OCI-LY3 (cell line): ENCODE data around the gene DHDDS.
A peak's percentile ranks its signal among the peaks of the same experiment; 100 is the strongest.

Experiments
- H2AFZ ChIP-seq: fragments of 200-600, 300-600 bp; shearing (Covaris generic); 2 replicates; pipeline ENCODE4 v1.6.0; 2014; ENCODE audit warnings: antibody characterized with exemption, low read depth, low read length
- H3K27ac ChIP-seq: fragments of 200-600, 300-600 bp; sonication (generic); 2 replicates; pipeline ENCODE4 v1.5.1; 2014; ENCODE audit warnings: mild to moderate bottlenecking, low read length, moderate library complexity, mixed read lengths
- H3K27me3 ChIP-seq: fragments of 200-600, 300-600 bp; sonication (generic); 2 replicates; pipeline ENCODE4 v1.6.1; 2014; ENCODE audit warnings: low read depth, low read length, mixed read lengths
- H3K36me3 ChIP-seq: fragments of 200-600, 300-600 bp; sonication (generic); replicated peaks from 2 replicates; pipeline ENCODE3; 2014; ENCODE audit warnings: low read depth, low read length, mixed read lengths
- H3K4me1 ChIP-seq: fragments of 300-600, 200-600 bp; sonication (generic); 2 replicates; pipeline ENCODE4 v1.6.1; 2014; ENCODE audit warnings: low read length, mixed read lengths
- H3K4me2 ChIP-seq: fragments of 200-600, 300-600 bp; sonication (generic); 2 replicates; pipeline ENCODE4 v1.6.1; 2014; ENCODE audit warnings: low read length, mixed read lengths
- H3K4me3 ChIP-seq: fragments of 300-600, 200-600 bp; sonication (generic); 2 replicates; pipeline ENCODE4 v1.5.1; 2014; ENCODE audit warnings: antibody characterized with exemption, mild to moderate bottlenecking, low read length, moderate library complexity
- H3K79me2 ChIP-seq: fragments of 300-600, 200-600 bp; shearing (Covaris generic); 2 replicates; pipeline ENCODE4 v1.6.1; 2014; ENCODE audit warnings: mild to moderate bottlenecking, low read length, mixed read lengths
- H3K9ac ChIP-seq: fragments of 300-600, 200-600 bp; shearing (Covaris generic); 2 replicates; pipeline ENCODE4 v1.6.0; 2014; ENCODE audit warnings: mild to moderate bottlenecking, low read length, moderate library complexity
- H3K9me3 ChIP-seq: fragments of 200-600, 300-600 bp; shearing (Covaris generic); 2 replicates; pipeline ENCODE4 v1.6.1; 2014; ENCODE audit warnings: low read length, mixed read lengths; ENCODE audit not compliant: insufficient read depth
- H4K20me1 ChIP-seq: fragments of 200-600, 300-600 bp; sonication (generic); 2 replicates; pipeline ENCODE4 v1.6.1; 2016; ENCODE audit warnings: low read length, mixed read lengths; ENCODE audit not compliant: insufficient read depth
- EZH2phosphoT487 ChIP-seq: fragments of 200-600 bp; shearing (Covaris generic); IDR thresholded peaks from 2 replicates; pipeline ENCODE4 v1.6.1; 2018; ENCODE audit warnings: antibody characterized with exemption, mixed run types, low read depth
- TF ChIP-seq, protein P1 (sequence below): fragments of 200-600, 300-600 bp; sonication (generic); IDR thresholded peaks from 2 replicates; pipeline ENCODE4 v1.5.1; 2014; ENCODE audit warnings: antibody characterized with exemption, low read length, low read depth

DHDDS gene

DNA sequence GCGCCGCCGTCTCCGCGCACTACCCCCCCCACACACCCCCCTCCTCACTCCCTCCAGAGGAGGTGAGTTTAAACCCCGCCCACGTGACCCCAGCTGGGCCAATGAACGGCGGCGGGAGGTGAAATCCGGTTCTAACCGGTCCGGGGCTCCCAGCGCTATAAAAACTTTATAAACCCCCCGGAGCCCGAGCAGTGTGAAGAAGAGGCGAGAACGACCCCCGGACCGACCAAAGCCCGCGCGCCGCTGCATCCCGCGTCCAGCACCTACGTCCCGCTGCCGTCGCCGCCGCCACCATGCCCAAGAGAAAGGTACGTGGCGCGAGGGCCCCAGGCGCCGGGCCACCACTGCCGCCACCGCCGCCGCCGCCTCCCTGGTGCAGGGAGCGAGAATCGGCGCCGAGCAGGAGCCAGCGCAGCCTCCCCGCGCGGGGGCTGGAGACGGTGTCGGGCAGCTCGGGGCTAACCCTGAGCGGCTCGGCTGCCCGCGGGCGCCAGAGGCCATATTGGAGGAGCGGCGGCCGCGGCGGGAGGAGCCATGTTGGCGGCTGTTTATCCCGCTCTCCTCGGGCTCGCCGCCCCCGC lies 40.3 kb downstream of the DHDDS start, which contains the start of gene HMGN2:
HMGN2 (plus strand) TSS at position 121 of the 581 bp plus-strand sequence; CDS start at position 294, 173 bp downstream.
- peak within 1 kb of the TSS; percentile 93 for H3K4me2 ChIP-seq
- peak within 1 kb of the TSS; percentile 91 for H3K27ac ChIP-seq
- H4K20me1 ChIP-seq: peaks cover 19% of the 10 kb centered on the region
- TF ChIP-seq, protein P1, sequence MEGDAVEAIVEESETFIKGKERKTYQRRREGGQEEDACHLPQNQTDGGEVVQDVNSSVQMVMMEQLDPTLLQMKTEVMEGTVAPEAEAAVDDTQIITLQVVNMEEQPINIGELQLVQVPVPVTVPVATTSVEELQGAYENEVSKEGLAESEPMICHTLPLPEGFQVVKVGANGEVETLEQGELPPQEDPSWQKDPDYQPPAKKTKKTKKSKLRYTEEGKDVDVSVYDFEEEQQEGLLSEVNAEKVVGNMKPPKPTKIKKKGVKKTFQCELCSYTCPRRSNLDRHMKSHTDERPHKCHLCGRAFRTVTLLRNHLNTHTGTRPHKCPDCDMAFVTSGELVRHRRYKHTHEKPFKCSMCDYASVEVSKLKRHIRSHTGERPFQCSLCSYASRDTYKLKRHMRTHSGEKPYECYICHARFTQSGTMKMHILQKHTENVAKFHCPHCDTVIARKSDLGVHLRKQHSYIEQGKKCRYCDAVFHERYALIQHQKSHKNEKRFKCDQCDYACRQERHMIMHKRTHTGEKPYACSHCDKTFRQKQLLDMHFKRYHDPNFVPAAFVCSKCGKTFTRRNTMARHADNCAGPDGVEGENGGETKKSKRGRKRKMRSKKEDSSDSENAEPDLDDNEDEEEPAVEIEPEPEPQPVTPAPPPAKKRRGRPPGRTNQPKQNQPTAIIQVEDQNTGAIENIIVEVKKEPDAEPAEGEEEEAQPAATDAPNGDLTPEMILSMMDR: no peak
- TF ChIP-seq EZH2phosphoT487: no peak
- H3K4me1 ChIP-seq: peaks cover 16% of the 10 kb centered on the region
- H3K4me3 ChIP-seq: peak within 1 kb of the TSS; percentile 94
- H3K79me2 ChIP-seq: peaks cover 20% of the 10 kb centered on the region
- H2AFZ ChIP-seq: no peak within 1 kb of the TSS
- H3K36me3 ChIP-seq: peaks cover 42% of the 10 kb centered on the region
- no peaks in the 10 kb centered on the region for H3K27me3 ChIP-seq
- no peaks in the 10 kb centered on the region for H3K9me3 ChIP-seq
- peak within 1 kb of the TSS; percentile 98 for H3K9ac ChIP-seq

GRCh38 chr1:26472901-26473845 lies 41.1 kb downstream of the DHDDS start:
- Histone ChIP-seq H3K27ac (peak overlapping the region; percentile 91), H3K79me2 (peaks cover 20% of the 10 kb centered on the region), H4K20me1 (peaks cover 19% of the 10 kb centered on the region), H3K4me1 (peaks cover 16% of the 10 kb centered on the region), H3K27me3 (no peaks in the 10 kb centered on the region), H3K9ac (peak overlapping the region; percentile 98), H3K4me2 (peak overlapping the region; percentile 66), H2AFZ (no peak overlapping the region), H3K9me3 (no peaks in the 10 kb centered on the region), H3K36me3 (peaks cover 44% of the 10 kb centered on the region), H3K4me3 (peak overlapping the region; percentile 94)
- TF ChIP-seq EZH2phosphoT487: no peak

DNA sequence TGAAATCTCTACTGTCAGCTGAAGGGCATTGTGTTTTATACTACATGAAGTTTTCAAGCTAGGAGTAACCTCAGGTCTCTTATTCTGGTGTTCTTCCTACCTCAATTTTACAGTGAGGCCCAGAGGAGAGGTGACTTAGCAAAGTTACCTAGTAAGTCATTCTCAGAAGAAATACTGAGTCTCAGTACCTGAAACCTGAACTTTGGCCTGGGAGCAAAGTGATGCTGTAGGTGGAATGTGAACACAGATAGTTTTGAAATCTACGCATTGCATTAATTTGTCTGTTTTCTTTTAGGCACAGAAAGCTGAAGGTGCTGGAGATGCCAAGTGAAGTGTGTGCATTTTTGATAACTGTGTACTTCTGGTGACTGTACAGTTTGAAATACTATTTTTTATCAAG lies 42.7 kb downstream of the DHDDS start:
- Histone ChIP-seq H3K27me3 (no peaks in the 10 kb centered on the region), H2AFZ (no peak overlapping the region), H3K4me2 (no peak overlapping the region; the same call in 1 of the 2 replicates), H3K9ac (no peak overlapping the region), H3K4me1 (peaks cover 16% of the 10 kb centered on the region), H3K79me2 (peaks cover 20% of the 10 kb centered on the region), H3K36me3 (peaks cover 44% of the 10 kb centered on the region), H4K20me1 (peaks cover 19% of the 10 kb centered on the region), H3K27ac (no peak overlapping the region), H3K9me3 (no peaks in the 10 kb centered on the region), H3K4me3 (no peak overlapping the region)
- TF ChIP-seq EZH2phosphoT487: no peak
- TF ChIP-seq, protein P1: no peak

DNA sequence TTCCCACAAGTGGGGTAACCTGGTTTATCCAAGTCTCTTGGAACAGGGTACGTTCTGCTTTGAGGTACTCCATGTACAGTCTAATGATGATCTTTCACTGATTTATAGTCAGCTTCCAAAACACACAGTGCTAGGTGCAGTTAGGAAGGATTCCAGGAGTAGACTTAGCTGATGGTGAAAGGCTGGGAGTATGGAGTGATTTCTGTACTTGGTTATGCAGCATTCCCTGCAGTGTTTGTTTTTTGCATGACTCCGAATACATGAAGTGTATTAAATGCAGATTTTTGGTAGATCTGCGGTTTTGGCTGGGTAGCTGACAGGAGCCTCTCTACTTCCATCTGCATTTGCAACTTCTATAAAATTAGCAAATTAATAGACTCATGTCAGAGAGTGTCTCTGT lies 43.9 kb downstream of the DHDDS start:
- peaks cover 20% of the 10 kb centered on the region for H3K79me2 ChIP-seq
- H3K4me1 ChIP-seq: peaks cover 16% of the 10 kb centered on the region
- H3K9ac ChIP-seq: no peak overlapping the region
- H2AFZ ChIP-seq: no peak overlapping the region
- no peak overlapping the region for H3K4me3 ChIP-seq
- no peaks in the 10 kb centered on the region for H3K27me3 ChIP-seq
- H3K9me3 ChIP-seq: no peaks in the 10 kb centered on the region
- H3K36me3 ChIP-seq: peaks cover 43% of the 10 kb centered on the region
- H3K4me2 ChIP-seq: no peak overlapping the region
- no peak overlapping the region for H3K27ac ChIP-seq
- TF ChIP-seq EZH2phosphoT487: no peak
- TF ChIP-seq, protein P1: no peak
- H4K20me1 ChIP-seq: peaks cover 19% of the 10 kb centered on the region
